Keratinocyte (primary cell): ENCODE results near the gene TAF11L8. TPM values are rescaled to one million over a fixed set of nuclear protein-coding genes. Genes with fewer than 3 reads are reported as not detected.

ENCODE experiments used
- DNase-seq: peaks from one replicate; pipeline ENCODE4 v3.0.0-alpha.2; 2011; ENCODE audit warnings: low read depth, missing footprints, low spot score
- FAIRE-seq: peaks from 2 replicates; lab custom pipeline; 2011; peaks lifted over from hg19 to GRCh38; lab: Jason Lieb, UNC
- H2AFZ ChIP-seq: 2 replicates; pipeline ENCODE4 v1.6.0; 2012; ENCODE audit warnings: low read length, control low read depth, inconsistent platforms; ENCODE audit not compliant: control insufficient read depth
- H3K27ac ChIP-seq: 2 replicates; pipeline ENCODE4 v1.5.1; 2011; ENCODE audit warnings: low read length; ENCODE audit not compliant: control insufficient read depth, insufficient read depth
- H3K27me3 ChIP-seq: 3 replicates; pipeline ENCODE4 v1.6.0; 2011; ENCODE audit warnings: low read length; ENCODE audit not compliant: control insufficient read depth, insufficient read depth; ENCODE audit errors: extremely low read depth
- H3K36me3 ChIP-seq, 2 experiments: 2 replicates in 1 of 2; 3 replicates in 1 of 2; pipeline ENCODE4 v1.5.1; 2011; ENCODE audit warnings: low read length in 2 of 2, mild to moderate bottlenecking in 1 of 2; ENCODE audit not compliant: control insufficient read depth in 2 of 2, insufficient read depth in 2 of 2; ENCODE audit errors: extremely low read depth in 1 of 2
- H3K4me1 ChIP-seq: 3 replicates; pipeline ENCODE4 v1.5.1; 2011; ENCODE audit warnings: low read length; ENCODE audit not compliant: control insufficient read depth, insufficient read depth; ENCODE audit errors: extremely low read depth
- H3K4me2 ChIP-seq: 3 replicates; pipeline ENCODE4 v1.6.0; 2011; ENCODE audit warnings: low read depth, low read length; ENCODE audit not compliant: control insufficient read depth, insufficient read depth; ENCODE audit errors: extremely low read depth
- H3K4me3 ChIP-seq, 3 experiments: fragments of 200-600 bp in 1 of 3; sonication (generic) in 1 of 3; 2 replicates in 2 of 3; 3 replicates in 1 of 3; pipeline ENCODE4 v1.5.1; 2011 to 2016; ENCODE audit warnings: low read length in 3 of 3, mild to moderate bottlenecking in 3 of 3, control low read depth in 2 of 3, inconsistent platforms in 1 of 3, low read depth in 1 of 3, mixed read lengths in 1 of 3, mixed run types in 1 of 3, moderate library complexity in 1 of 3; ENCODE audit not compliant: control insufficient read depth in 2 of 3, insufficient read depth in 2 of 3; ENCODE audit errors: extremely low read depth in 1 of 3
- H3K79me2 ChIP-seq: 2 replicates; pipeline ENCODE4 v1.6.0; 2012; ENCODE audit warnings: low read length; ENCODE audit not compliant: control insufficient read depth, insufficient read depth
- H3K9ac ChIP-seq: 3 replicates; pipeline ENCODE4 v1.6.0; 2011; ENCODE audit warnings: low read length; ENCODE audit not compliant: control insufficient read depth, insufficient read depth; ENCODE audit errors: extremely low read depth
- H3K9me1 ChIP-seq: 3 replicates; pipeline ENCODE4 v1.6.0; 2011; ENCODE audit warnings: low read length; ENCODE audit not compliant: control insufficient read depth, insufficient read depth; ENCODE audit errors: extremely low read depth
- H3K9me3 ChIP-seq: 2 replicates; pipeline ENCODE4 v1.5.1; 2012; ENCODE audit warnings: low read depth, low read length; ENCODE audit not compliant: control insufficient read depth
- H4K20me1 ChIP-seq: 3 replicates; pipeline ENCODE4 v1.6.0; 2011; ENCODE audit warnings: low read length; ENCODE audit not compliant: control insufficient read depth, insufficient read depth; ENCODE audit errors: extremely low read depth
- EZH2 ChIP-seq: IDR thresholded peaks from one replicate; pipeline ENCODE4 v1.6.1; 2012; ENCODE audit warnings: inconsistent platforms, mild to moderate bottlenecking, low read length, moderate library complexity
- dilution Hi-C: fragments of 300-500 bp; cut with MboI; formaldehyde crosslinking; loops from one replicate; pipeline ENCODE4 v1.7.0; 2020; ENCODE audit warnings: low sequenced_read_pairs; ENCODE audit not compliant: extremely low pct_ligation_motif_present
- polyA plus RNA-seq, 5 experiments: library from polyadenylated mRNA; depleted of rRNA in 3 of 5; stranded (reverse) in 3 of 5; stranded (forward) in 1 of 5; unstranded in 1 of 5; fragments of >200 nt; gene quantifications; 1 replicate in 1 of 5; 2 replicates in 3 of 5; 3 replicates in 1 of 5; pipeline versions ENCODE4 v1.2.1 to v1.2.3, GENCODE V29; 2011 to 2012; ENCODE audit warnings: missing spikeins in 2 of 5, low read depth in 1 of 5, low replicate concordance in 1 of 5
- TF ChIP-seq, protein P1 (sequence below), 3 experiments: IDR thresholded peaks in 1 of 3; conservative IDR thresholded peaks in 1 of 3; optimal IDR thresholded peaks in 1 of 3; 2 replicates in 2 of 3; 3 replicates in 1 of 3; pipeline versions ENCODE3 to v1.5.1; 2011; ENCODE audit warnings: low read length in 3 of 3, mild to moderate bottlenecking in 3 of 3, moderate library complexity in 2 of 3, control low read depth in 1 of 3, inconsistent platforms in 1 of 3; ENCODE audit not compliant: insufficient read depth in 2 of 3; ENCODE audit errors: extremely low read depth in 1 of 3

The TAF11L8 gene
- polyA plus RNA-seq, 1 donor (not counting 4 experiments of a cell fraction or from before 2014, with no cell fraction given): not detected

DNA sequence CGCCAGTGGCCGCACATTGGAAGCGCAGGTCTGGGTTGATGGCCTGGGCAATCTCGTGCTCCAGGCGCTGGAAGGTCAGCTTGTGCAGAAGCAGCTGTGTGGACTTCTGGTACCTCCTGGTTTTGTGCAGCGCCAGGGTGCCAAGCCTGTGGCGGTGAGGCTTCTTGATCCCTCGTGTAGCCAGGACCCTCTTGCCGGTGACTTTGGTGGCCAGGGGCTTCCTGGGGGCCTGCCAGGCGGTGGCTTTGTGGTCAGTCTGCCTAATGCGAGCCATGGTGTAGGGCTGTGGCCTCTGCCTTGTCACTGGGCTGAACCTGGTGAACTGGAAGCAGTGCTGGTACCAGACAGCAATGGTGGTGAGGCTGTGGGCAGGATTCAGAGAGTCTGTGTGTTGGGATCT, 34.9 kb upstream of the TAF11L8 start:
- H3K9ac ChIP-seq: no peak overlapping the region
- no peak for DNase-seq
- TF ChIP-seq, protein P1, sequence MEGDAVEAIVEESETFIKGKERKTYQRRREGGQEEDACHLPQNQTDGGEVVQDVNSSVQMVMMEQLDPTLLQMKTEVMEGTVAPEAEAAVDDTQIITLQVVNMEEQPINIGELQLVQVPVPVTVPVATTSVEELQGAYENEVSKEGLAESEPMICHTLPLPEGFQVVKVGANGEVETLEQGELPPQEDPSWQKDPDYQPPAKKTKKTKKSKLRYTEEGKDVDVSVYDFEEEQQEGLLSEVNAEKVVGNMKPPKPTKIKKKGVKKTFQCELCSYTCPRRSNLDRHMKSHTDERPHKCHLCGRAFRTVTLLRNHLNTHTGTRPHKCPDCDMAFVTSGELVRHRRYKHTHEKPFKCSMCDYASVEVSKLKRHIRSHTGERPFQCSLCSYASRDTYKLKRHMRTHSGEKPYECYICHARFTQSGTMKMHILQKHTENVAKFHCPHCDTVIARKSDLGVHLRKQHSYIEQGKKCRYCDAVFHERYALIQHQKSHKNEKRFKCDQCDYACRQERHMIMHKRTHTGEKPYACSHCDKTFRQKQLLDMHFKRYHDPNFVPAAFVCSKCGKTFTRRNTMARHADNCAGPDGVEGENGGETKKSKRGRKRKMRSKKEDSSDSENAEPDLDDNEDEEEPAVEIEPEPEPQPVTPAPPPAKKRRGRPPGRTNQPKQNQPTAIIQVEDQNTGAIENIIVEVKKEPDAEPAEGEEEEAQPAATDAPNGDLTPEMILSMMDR (optimal IDR thresholded peaks at IDR 0.05 in 1 of 3, IDR thresholded peaks at IDR 0.05 in 1 of 3, conservative IDR thresholded peaks at IDR 0.05 in 1 of 3; ENCODE audit: extremely low read depth in 1 of 3, insufficient read depth in 2 of 3, low read length in 3 of 3): no peak
- no peak for TF ChIP-seq EZH2
- FAIRE-seq: no peak
- H3K27me3 ChIP-seq: no peaks in the 10 kb centered on the region
- H3K9me3 ChIP-seq: no peaks in the 10 kb centered on the region
- no peaks in the 10 kb centered on the region for H3K4me1 ChIP-seq
- no peaks in the 10 kb centered on the region for H3K36me3 ChIP-seq
- no peak overlapping the region for H3K4me2 ChIP-seq
- no peaks in the 10 kb centered on the region for H3K79me2 ChIP-seq
- no peak overlapping the region for H2AFZ ChIP-seq
- no peak overlapping the region for H3K27ac ChIP-seq
- no peak overlapping the region for H3K4me3 ChIP-seq
- dilution Hi-C loops: no loop called here
- no peaks in the 10 kb centered on the region for H4K20me1 ChIP-seq
- H3K9me1 ChIP-seq: no peaks in the 10 kb centered on the region

DNA sequence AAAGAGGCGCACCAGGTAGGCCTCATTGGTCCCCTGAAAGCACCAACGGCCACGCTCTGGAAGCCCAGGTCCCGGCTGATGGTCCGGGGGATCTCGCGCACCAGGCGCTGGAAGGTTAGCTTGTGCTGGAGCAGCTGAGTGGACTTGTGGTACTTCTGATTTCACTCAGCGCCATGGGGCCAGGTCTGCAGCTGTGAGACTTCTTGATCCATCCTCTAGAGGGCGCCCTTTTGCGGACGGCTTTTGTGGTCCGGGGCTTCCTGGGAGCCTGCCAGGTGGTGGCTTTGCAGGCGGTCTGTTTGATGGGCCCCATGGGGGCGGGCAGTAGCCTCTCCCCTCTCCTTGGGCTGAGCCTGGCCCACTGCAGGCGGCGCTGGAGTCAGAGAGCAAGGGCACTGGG, 29.9 kb upstream of the TAF11L8 start:
- TF ChIP-seq EZH2: no peak
- dilution Hi-C loops: no loop called here

DNA sequence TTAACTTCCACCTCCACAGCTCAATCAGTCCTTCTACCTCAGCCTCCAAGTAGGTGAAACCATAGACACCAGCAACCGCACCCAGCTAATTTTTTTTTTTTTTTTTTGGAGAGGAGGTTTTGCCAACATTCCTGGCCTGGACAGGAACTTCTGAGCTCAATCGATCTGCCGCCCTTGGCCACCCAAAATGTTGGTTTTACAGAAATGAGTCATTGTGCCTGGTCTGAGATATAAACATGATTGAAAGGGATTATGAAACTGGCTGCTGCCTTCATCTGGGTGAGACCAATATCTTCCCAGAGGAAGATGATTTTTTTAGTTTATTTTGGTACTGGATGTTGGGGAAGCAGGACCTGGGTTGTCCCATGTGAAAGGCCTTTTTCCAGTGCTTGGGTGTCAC, 28.6 kb upstream of the TAF11L8 start:
- Histone ChIP-seq H3K27me3 (no peaks in the 10 kb centered on the region), H3K9me1 (no peaks in the 10 kb centered on the region), H3K27ac (no peak overlapping the region), H2AFZ (no peak overlapping the region), H3K4me1 (no peaks in the 10 kb centered on the region), H3K79me2 (no peaks in the 10 kb centered on the region), H3K4me2 (no peak overlapping the region), H3K4me3 (no peak overlapping the region), H3K9me3 (no peaks in the 10 kb centered on the region), H3K36me3 (no peaks in the 10 kb centered on the region), H3K9ac (no peak overlapping the region), H4K20me1 (no peaks in the 10 kb centered on the region)
- FAIRE-seq (no peak), DNase-seq (no peak)
- TF ChIP-seq, protein P1 (optimal IDR thresholded peaks at IDR 0.05 in 1 of 3, IDR thresholded peaks at IDR 0.05 in 1 of 3, conservative IDR thresholded peaks at IDR 0.05 in 1 of 3; ENCODE audit: extremely low read depth in 1 of 3, insufficient read depth in 2 of 3, low read length in 3 of 3): no peak
- dilution Hi-C loops: no loop called here

More for the DNA sequence above, 29.9 kb upstream of the TAF11L8 start:
- no peak for FAIRE-seq
- Histone ChIP-seq H3K79me2 (no peaks in the 10 kb centered on the region), H3K9me1 (no peaks in the 10 kb centered on the region), H3K4me1 (no peaks in the 10 kb centered on the region), H3K36me3 (no peaks in the 10 kb centered on the region), H3K27ac (no peak overlapping the region), H4K20me1 (no peaks in the 10 kb centered on the region), H3K9me3 (no peaks in the 10 kb centered on the region), H2AFZ (no peak overlapping the region), H3K27me3 (no peaks in the 10 kb centered on the region), H3K4me2 (no peak overlapping the region), H3K4me3 (no peak overlapping the region), H3K9ac (no peak overlapping the region)
- no peak for DNase-seq
